GM12865 (cell line): ENCODE measurements around the gene ADGRB3.

Experiments used
- DNase-seq: peaks from one replicate; pipeline ENCODE4 v3.0.0; 2010; ENCODE audit warnings: low read depth
- H3K4me3 ChIP-seq: 2 replicates; pipeline ENCODE4 v1.5.1; 2011; ENCODE audit warnings: mild to moderate bottlenecking, low read depth, low read length, control low read depth
- CTCF ChIP-seq: IDR thresholded peaks from 2 replicates; pipeline ENCODE4 v1.5.1; 2011; ENCODE audit warnings: low read length, control low read depth, low read depth, inconsistent platforms; ENCODE audit not compliant: insufficient read depth; ENCODE audit errors: missing control alignments

ADGRB3 gene

DNA sequence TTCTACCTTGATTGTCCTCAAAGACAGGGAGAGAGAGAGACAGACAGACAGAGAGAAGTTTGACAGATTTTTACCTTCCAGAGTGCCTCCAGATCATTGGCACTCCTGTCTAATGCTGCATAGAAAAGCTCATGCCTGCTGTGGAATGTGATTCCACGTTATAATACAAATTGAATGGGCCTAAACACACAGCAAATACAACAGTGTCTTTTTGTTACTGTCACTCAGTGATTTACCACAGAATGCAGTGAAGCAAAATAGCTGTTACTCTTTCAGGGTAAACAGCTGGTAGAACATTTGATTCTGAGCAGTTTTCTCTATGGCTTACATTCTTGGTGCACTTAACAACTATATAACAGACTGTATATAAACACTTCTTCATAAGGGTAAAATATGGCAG is 603.0 kb downstream of the ADGRB3 start:
- no peak overlapping the region for H3K4me3 ChIP-seq
- DNase-seq = no peak
- no peak for TF ChIP-seq CTCF

- no peak overlapping the region for H3K4me3 ChIP-seq
Observed at GRCh38 chr6:69246983-69247382, 611.9 kb downstream of the ADGRB3 start.

GRCh38 chr6:69261010-69261409 is 625.9 kb downstream of the ADGRB3 start:
- no peak for TF ChIP-seq CTCF
- no peak overlapping the region for H3K4me3 ChIP-seq
- DNase-seq = no peak

More at GRCh38 chr6:69246983-69247382, 611.9 kb downstream of the ADGRB3 start:
- TF ChIP-seq CTCF = no peak
- no peak for DNase-seq

DNA sequence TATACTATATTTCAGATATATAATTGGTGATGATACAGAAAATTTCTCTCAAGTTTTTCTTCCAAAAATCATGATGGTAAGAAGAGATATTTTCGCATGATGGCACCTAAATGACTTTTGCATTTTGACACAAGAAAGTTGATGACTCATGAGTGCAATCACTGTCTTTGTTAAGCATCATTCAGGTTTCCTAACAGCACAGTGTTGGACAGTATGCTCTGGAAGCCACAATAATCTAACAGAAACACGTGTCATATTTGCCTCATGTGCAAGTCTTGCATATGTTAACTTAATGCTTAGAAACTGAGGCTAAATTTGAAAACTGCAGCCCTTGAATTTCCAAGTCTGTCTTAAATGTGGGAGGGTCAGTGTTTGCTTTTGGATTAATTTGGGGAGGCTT is 628.2 kb downstream of the ADGRB3 start:
- no peak overlapping the region for H3K4me3 ChIP-seq
- no peak for TF ChIP-seq CTCF
- no peak for DNase-seq

- no peak overlapping the region for H3K4me3 ChIP-seq
- no peak for TF ChIP-seq CTCF
- DNase-seq = no peak
Observed at GRCh38 chr6:69265090-69265489, 630.0 kb downstream of the ADGRB3 start.

DNA sequence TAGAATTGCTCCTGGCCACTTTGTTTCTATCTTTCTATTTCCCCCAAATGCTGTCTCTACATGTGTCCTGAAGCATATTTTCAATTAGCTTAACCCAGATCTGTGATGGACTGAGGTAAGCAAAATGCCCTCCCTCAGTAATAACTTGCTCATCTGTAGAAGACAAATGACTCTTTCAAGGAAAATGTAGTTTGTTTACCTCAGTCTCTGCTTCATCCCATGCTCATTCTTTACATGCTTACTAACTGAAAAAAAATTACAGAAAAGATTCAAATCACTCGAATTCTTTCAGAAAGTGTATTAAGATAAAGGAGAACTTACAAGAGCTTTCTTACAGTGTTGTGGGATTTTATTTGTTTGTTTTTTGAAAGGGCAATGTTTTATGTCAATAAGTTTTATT is 630.6 kb downstream of the ADGRB3 start:
- TF ChIP-seq CTCF = no peak
- H3K4me3 ChIP-seq = no peak overlapping the region
- DNase-seq = no peak

DNA sequence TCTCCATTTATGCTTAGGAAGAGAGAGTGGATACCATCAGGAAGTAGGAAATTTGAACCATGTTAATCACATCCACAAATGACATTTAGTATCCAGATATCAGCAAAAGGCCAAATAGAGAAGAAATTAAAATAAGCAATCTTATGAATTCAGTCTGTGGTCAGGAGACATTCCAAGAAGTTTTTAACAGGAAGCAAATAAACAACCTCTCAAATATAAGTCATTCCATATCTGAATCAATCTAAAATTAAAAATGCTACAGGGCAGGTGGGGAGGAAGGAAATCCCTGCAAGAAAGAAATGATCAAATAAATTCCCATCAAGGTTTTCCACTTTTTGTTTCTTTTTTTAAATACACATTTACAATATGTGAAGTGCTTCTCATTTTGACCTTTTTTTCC is 641.1 kb downstream of the ADGRB3 start:
- no peak for TF ChIP-seq CTCF
- DNase-seq = no peak
- no peak overlapping the region for H3K4me3 ChIP-seq
